Lower lobe of right lung (tissue), 2 donors: ENCODE measurements around the gene STAT5A. TPM values are rescaled to one million over a fixed set of nuclear protein-coding genes. Genes with fewer than 3 reads are reported as not detected.
A peak's percentile ranks its signal among the peaks of the same experiment; 100 is the strongest.

Experiments used
- ATAC-seq, 2 donors: fragments of 200-7000 bp; cut with Tn5 transposase; one replicate each; pipeline ENCODE4 v1.9.1; 2020 to 2022; ENCODE audit warnings: mild to moderate bottlenecking in 2 of 2, moderate library complexity in 2 of 2
- DNase-seq: peaks from one replicate; pipeline ENCODE4 v3.0.0-alpha.2; 2020
- H3K27ac ChIP-seq: fragments of 200-600 bp; one replicate; pipeline ENCODE4 v1.8.0; 2022
- H3K27me3 ChIP-seq: fragments of 200-600 bp; one replicate; pipeline ENCODE4 v1.8.0; 2022; ENCODE audit warnings: low read depth
- H3K36me3 ChIP-seq: fragments of 200-600 bp; one replicate; pipeline ENCODE4 v1.8.0; 2022; ENCODE audit warnings: mild to moderate bottlenecking
- H3K4me1 ChIP-seq: fragments of 200-600 bp; one replicate; pipeline ENCODE4 v1.8.0; 2022
- H3K4me3 ChIP-seq: fragments of 200-600 bp; one replicate; pipeline ENCODE4 v1.8.0; 2022; ENCODE audit warnings: mild to moderate bottlenecking
- H3K9me3 ChIP-seq: fragments of 200-600 bp; one replicate; pipeline ENCODE4 v1.8.0; 2022
- intact Hi-C: fragments of 100-400 bp; cut with DNase I; formaldehyde crosslinking; loops from one replicate; pipeline ENCODE4 v1.11.0; 2022
- total RNA-seq: library from RNA; stranded (reverse); fragmentation: NEBNext Ultra II Directional; extraction: Animal tissue kit (Norgen Biotek cat#: 25700); gene quantifications from one replicate; pipeline ENCODE4 v1.2.1, GENCODE V29; 2021
- TF ChIP-seq, protein P1 (sequence below): fragments of 200-600 bp; IDR thresholded peaks from one replicate; pipeline ENCODE4 v1.8.0; 2022; ENCODE audit warnings: antibody characterized with exemption, mild to moderate bottlenecking
- donor health status: DM: no; HTN: yes; CAD: no; lungs with severe emphysema.

STAT5A gene
- total RNA-seq, 1 donor from 2014 or later = 53.3 TPM

DNA sequence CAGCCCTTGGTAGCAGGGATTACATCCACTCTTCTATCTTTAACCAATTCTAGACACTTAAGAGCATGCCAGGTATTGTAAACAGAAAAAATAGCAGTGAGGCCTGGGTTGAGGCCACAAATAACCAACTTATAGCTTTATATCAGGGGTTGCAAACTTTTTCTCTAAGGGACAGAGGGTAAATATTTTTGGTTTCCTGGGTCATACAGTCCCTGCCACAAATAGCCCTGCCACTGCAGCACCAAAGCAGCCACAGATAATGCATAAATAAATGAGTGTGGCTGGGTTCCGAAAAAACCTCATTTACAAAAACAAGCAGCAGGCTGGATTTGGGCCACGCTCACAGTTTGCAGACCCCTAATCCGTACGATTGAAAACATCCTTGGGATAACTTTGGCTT lies 53.3 kb downstream of the STAT5A start:
- Histone ChIP-seq H3K36me3 (peaks cover 95% of the 10 kb centered on the region), H3K27ac (no peak overlapping the region)

DNA sequence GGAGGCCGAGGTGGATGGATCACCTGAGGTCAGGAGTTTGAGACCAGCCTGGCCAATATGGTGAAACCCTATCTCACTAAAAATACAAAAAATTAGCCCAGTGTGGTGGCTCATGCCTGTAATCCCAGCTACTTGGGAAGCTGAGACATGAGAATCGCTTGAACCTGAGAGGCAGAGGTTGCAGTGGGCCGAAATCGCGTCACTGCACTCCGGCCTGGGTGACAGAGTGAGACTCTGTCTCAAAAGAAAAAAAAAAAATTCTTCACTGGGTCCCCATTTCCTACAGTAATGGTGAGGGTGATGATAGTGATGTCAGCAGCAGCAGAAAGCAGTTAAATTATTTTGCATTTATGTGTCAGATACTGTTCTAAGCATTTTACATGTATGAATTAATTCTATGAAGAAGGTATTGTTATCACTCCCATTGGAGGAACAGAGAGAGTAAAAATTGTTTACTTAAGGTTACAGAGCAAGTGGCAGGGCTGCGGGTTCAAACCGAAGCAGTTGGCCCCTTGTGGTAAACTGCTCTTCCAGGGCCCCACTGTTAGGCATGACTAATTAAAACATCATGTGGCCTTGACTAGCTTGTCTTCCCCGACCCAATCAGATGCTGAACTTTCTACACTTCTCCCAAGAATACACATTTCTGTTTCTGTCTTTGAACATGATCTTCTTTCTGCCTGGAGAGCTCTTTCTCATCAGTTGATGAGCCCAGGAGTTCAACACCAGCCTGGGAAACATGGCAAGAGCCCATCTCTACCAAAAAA lies 54.1 kb downstream of the STAT5A start:
- TF ChIP-seq, protein P1, sequence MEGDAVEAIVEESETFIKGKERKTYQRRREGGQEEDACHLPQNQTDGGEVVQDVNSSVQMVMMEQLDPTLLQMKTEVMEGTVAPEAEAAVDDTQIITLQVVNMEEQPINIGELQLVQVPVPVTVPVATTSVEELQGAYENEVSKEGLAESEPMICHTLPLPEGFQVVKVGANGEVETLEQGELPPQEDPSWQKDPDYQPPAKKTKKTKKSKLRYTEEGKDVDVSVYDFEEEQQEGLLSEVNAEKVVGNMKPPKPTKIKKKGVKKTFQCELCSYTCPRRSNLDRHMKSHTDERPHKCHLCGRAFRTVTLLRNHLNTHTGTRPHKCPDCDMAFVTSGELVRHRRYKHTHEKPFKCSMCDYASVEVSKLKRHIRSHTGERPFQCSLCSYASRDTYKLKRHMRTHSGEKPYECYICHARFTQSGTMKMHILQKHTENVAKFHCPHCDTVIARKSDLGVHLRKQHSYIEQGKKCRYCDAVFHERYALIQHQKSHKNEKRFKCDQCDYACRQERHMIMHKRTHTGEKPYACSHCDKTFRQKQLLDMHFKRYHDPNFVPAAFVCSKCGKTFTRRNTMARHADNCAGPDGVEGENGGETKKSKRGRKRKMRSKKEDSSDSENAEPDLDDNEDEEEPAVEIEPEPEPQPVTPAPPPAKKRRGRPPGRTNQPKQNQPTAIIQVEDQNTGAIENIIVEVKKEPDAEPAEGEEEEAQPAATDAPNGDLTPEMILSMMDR = no peak
- DNase-seq = no peak
- no peaks in the 10 kb centered on the region for H3K27me3 ChIP-seq
- intact Hi-C loops = no loop called here
- no peak overlapping the region for H3K4me3 ChIP-seq
- H3K36me3 ChIP-seq = peaks cover 93% of the 10 kb centered on the region
- H3K9me3 ChIP-seq = no peaks in the 10 kb centered on the region
- H3K4me1 ChIP-seq = peaks cover 24% of the 10 kb centered on the region
- ATAC-seq = no peak
- no peak overlapping the region for H3K27ac ChIP-seq

More for the DNA sequence above, 53.3 kb downstream of the STAT5A start:
- DNase-seq = no peak
- intact Hi-C loops = no loop called here
- no peak overlapping the region for H3K4me3 ChIP-seq
- H3K27me3 ChIP-seq = no peaks in the 10 kb centered on the region
- no peaks in the 10 kb centered on the region for H3K9me3 ChIP-seq
- no peak for ATAC-seq
- H3K4me1 ChIP-seq = peaks cover 16% of the 10 kb centered on the region
- TF ChIP-seq, protein P1 = no peak

DNA sequence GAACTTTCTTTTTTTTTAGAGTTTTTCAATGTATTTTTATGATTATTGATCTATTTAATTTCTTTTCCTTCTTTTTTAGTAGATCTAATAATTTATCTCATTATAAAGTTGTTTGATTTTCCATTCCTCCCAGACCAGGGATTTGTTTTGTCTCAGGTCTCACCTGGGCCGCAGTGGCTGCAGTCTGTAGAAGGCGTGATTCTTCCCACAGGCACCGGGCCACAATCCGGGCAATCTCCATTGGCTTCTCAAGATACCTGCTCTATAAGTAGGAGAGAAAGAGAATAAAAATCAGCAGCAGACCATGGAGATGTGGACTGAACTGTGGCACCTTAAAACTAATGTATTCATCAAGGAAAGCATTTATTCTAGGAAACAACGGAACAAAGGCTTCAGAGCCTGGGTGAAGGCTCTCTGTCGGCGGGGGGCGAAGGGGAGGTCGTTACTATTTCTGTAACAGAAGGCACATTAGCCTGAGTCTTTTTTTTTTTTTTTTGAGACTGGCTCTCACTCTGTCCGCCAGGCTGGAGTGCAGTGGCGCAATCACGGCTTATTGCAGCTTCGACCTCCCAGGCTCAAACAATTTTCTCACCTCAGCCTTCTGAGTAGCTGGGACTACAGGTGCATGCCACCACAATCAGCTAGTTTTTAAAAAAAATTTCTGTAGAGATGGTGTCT lies 57.2 kb downstream of the STAT5A start:
- no peak for ATAC-seq
- Histone ChIP-seq H3K36me3 (peaks cover 75% of the 10 kb centered on the region), H3K4me1 (peaks cover 53% of the 10 kb centered on the region), H3K4me3 (no peak overlapping the region), H3K27me3 (no peaks in the 10 kb centered on the region), H3K9me3 (no peaks in the 10 kb centered on the region), H3K27ac (no peak overlapping the region)
- intact Hi-C loops = no loop called here
- TF ChIP-seq, protein P1 = no peak
- peak; percentile 59 for DNase-seq

DNA sequence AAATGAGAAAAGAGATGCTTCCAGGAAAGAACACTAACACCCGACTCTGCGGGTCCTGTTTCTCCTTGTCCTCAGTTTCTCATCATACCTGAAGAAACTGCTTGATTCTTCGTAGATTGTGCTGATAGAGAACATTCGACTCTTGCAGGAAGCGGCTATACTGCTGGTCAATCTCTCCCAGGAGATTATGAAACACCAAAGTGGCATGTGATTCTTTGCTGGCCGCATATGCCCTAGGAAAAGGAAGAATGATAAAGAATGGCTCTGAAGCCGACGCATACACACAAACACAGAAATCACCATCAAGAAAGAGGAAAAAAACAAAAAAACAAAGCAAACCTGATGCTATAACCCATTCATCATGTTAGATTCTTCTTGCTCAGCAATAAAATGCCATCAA lies 58.2 kb downstream of the STAT5A start:
- TF ChIP-seq, protein P1 = no peak
- Histone ChIP-seq H3K36me3 (peaks cover 67% of the 10 kb centered on the region), H3K27me3 (no peaks in the 10 kb centered on the region), H3K27ac (no peak overlapping the region), H3K4me1 (peaks cover 49% of the 10 kb centered on the region), H3K4me3 (no peak overlapping the region), H3K9me3 (no peaks in the 10 kb centered on the region)
- DNase-seq (no peak), ATAC-seq (peak in 1 of 2 donors; percentile 35)
- intact Hi-C loops = no loop called here

DNA sequence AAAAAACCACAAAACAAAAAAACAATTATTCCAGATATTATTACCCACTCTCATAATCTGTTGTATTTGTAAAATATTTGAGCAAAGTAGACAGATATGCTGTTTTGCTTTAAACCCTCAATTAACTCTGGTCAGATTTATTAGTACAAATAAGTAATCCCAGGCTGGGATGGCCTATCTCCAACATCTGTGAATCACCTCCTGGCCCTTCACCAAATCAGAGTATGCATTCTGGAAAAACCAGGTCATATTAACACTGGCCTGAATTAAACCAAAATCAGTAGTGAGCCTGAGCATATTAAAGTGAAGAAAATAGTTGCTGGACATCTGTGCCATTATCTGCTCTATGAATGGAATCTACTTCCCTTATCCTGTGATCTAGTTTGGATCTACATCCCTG lies 58.9 kb downstream of the STAT5A start:
- peaks cover 51% of the 10 kb centered on the region for H3K4me1 ChIP-seq
- intact Hi-C loops = no loop called here
- TF ChIP-seq, protein P1 = no peak
- DNase-seq (no peak), ATAC-seq (peak in 1 of 2 donors; percentile 62)
- peaks cover 60% of the 10 kb centered on the region for H3K36me3 ChIP-seq
- H3K4me3 ChIP-seq = no peak overlapping the region
- no peaks in the 10 kb centered on the region for H3K9me3 ChIP-seq
- no peaks in the 10 kb centered on the region for H3K27me3 ChIP-seq
- H3K27ac ChIP-seq = no peak overlapping the region
